Peyer's patch (tissue), 4 donors: Measurements from ENCODE around the gene SLC22A3. TPM values are rescaled to one million over a fixed set of nuclear protein-coding genes. Genes with fewer than 3 reads are reported as not detected.

ENCODE experiments used
- DNase-seq, 3 donors: peaks; one replicate each; pipeline ENCODE4 v3.0.0-alpha.2; 2017 to 2019
- H3K27ac ChIP-seq, 4 donors: fragments of 200-600 bp; sonication (generic); one replicate each; pipeline ENCODE4 v1.5.1; 2016 to 2019
- H3K27me3 ChIP-seq, 2 donors: fragments of 200-600 bp; sonication (generic); one replicate each; pipeline ENCODE4 v1.5.1; 2019
- H3K36me3 ChIP-seq, 3 donors: fragments of 200-600 bp; sonication (generic); one replicate each; pipeline ENCODE4 v1.5.1; 2016 to 2019
- H3K4me1 ChIP-seq, 4 donors: fragments of 200-600 bp; sonication (generic); one replicate each; pipeline ENCODE4 v1.5.1; 2016 to 2019
- H3K4me3 ChIP-seq, 4 donors: fragments of 200-600 bp; sonication (generic); 1 replicate in 3 of 4; 2 replicates in 1 of 4; pipeline ENCODE4 v1.5.1; 2016 to 2019; ENCODE audit warnings: mild to moderate bottlenecking in 1 of 4
- H3K9me3 ChIP-seq, 4 donors: fragments of 200-600 bp; sonication (generic); one replicate each; pipeline ENCODE4 v1.5.1; 2016 to 2019; ENCODE audit warnings: mild to moderate bottlenecking in 1 of 4
- POLR2A ChIP-seq, 2 donors: fragments of 450-650 bp; IDR thresholded peaks; one replicate each; pipeline ENCODE4 v1.5.1; 2017; ENCODE audit warnings: antibody characterized with exemption in 2 of 2, mild to moderate bottlenecking in 2 of 2, moderate library complexity in 2 of 2
- total RNA-seq, 4 donors: library from RNA; depleted of rRNA; stranded (reverse); fragments of >200 nt; gene quantifications; one replicate each; pipeline ENCODE4 v1.1.0, GENCODE V29; 2016
- TF ChIP-seq, protein P1 (sequence below), 6 experiments: fragments of 450-650 bp in 4 of 6; fragments of 200-600 bp in 2 of 6; sonication (generic) in 1 of 6; IDR thresholded peaks; one replicate each; pipeline ENCODE4 v1.5.1; 2017 to 2019; ENCODE audit warnings: antibody characterized with exemption in 6 of 6, mild to moderate bottlenecking in 3 of 6, moderate library complexity in 1 of 6

SLC22A3 gene
- total RNA-seq, 4 donors from 2014 or later: 2.5 to 10.6 (median 8.9) TPM

DNA sequence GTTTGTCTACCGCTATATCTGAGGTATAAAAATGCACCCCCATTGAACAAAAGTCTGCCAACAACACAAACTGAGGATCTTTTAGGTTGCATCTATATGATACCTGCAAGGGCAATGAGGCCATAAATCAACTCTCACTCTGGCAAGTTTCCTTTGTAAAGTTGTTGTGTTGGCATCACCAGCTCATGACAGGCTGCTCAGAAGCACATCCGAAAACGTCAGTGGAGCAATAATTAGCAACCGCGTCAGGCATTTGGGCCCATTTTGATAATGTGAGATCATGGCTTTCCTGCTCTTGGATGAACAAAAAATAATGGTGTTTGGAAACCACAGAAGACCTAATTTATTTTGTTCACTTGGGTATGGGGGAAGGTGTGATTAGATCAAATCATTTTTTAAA, 12.0 kb upstream of the SLC22A3 start:
- H3K4me3 ChIP-seq: no peak overlapping the region
- H3K4me1 ChIP-seq: no peaks in the 10 kb centered on the region
- TF ChIP-seq, protein P1, sequence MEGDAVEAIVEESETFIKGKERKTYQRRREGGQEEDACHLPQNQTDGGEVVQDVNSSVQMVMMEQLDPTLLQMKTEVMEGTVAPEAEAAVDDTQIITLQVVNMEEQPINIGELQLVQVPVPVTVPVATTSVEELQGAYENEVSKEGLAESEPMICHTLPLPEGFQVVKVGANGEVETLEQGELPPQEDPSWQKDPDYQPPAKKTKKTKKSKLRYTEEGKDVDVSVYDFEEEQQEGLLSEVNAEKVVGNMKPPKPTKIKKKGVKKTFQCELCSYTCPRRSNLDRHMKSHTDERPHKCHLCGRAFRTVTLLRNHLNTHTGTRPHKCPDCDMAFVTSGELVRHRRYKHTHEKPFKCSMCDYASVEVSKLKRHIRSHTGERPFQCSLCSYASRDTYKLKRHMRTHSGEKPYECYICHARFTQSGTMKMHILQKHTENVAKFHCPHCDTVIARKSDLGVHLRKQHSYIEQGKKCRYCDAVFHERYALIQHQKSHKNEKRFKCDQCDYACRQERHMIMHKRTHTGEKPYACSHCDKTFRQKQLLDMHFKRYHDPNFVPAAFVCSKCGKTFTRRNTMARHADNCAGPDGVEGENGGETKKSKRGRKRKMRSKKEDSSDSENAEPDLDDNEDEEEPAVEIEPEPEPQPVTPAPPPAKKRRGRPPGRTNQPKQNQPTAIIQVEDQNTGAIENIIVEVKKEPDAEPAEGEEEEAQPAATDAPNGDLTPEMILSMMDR (IDR thresholded peaks at IDR 0.05): no peak
- no peak for TF ChIP-seq POLR2A (IDR thresholded peaks at IDR 0.05)
- H3K27ac ChIP-seq: no peak overlapping the region
- H3K27me3 ChIP-seq: no peaks in the 10 kb centered on the region
- no peaks in the 10 kb centered on the region for H3K36me3 ChIP-seq
- no peaks in the 10 kb centered on the region for H3K9me3 ChIP-seq
- no peak for DNase-seq

DNA sequence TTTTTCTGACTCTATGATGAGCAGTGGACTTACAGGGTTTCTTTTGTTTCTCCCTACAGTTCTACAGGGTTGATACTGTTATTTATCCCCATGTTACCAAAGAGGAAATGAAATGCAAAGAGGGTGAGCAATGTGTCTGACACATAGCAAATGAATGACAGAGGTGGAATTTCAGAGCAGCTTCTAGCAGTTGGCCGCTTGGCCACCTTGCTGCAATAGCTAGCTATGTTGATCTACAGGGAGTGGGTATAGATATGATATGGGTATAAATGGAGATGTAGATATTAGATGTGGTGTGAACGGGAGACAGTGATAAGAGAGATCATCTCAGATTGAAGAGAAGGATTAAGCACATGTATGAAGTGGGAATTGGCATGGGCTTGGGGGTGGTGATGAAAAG, 10.9 kb upstream of the SLC22A3 start:
- no peak overlapping the region for H3K27ac ChIP-seq
- TF ChIP-seq, protein P1 (IDR thresholded peaks at IDR 0.05): no peak
- no peak for TF ChIP-seq POLR2A (IDR thresholded peaks at IDR 0.05)
- H3K4me3 ChIP-seq: no peak overlapping the region
- DNase-seq: no peak
- no peaks in the 10 kb centered on the region for H3K9me3 ChIP-seq
- H3K27me3 ChIP-seq: no peaks in the 10 kb centered on the region
- H3K36me3 ChIP-seq: no peaks in the 10 kb centered on the region
- no peaks in the 10 kb centered on the region for H3K4me1 ChIP-seq

DNA sequence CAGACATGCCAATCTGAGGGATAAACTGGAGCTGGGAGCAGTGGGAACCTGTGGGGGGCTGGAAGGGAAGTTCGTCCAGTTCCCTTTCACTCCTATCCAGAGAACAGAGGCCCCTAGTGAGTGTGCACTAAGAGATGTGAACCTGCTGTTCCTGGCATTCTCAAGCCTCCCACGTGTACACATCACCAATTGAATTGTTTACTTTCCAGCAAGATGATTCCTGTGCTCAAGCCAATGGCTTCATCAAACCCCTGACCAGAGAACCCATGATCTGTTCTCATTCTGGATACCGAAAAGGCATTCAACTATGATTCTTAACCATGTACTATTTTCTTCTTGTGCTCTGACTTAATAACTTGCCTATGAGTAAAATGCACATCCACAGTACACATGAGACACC, 10.2 kb upstream of the SLC22A3 start:
- H3K27me3 ChIP-seq: no peaks in the 10 kb centered on the region
- DNase-seq: no peak
- H3K4me3 ChIP-seq: no peak overlapping the region
- H3K4me1 ChIP-seq: no peaks in the 10 kb centered on the region
- H3K9me3 ChIP-seq: no peaks in the 10 kb centered on the region
- TF ChIP-seq, protein P1 (IDR thresholded peaks at IDR 0.05): no peak
- TF ChIP-seq POLR2A (IDR thresholded peaks at IDR 0.05): no peak
- H3K36me3 ChIP-seq: no peaks in the 10 kb centered on the region
- H3K27ac ChIP-seq: no peak overlapping the region

DNA sequence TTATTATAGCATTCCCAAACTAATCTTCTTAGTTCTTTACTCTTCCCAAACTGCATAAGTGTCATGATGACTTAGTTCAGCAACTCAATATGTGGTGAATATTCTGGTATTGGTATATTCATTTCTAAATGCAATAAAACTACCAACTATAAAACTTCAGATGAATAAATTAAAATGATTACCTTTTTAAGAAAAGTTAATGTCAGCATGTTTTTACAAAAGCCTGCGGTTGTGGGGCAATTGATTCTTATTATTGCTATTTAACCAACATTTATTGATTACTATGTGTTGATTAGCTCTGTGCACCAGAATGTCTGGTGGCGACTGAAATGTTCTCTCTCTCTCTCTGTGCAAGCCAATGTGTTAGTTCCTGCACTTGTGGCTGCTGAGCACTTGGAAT, 5.0 kb upstream of the SLC22A3 start:
- Histone ChIP-seq H3K36me3 (no peaks in the 10 kb centered on the region), H3K27ac (no peak overlapping the region), H3K4me1 (no peaks in the 10 kb centered on the region), H3K27me3 (no peaks in the 10 kb centered on the region), H3K4me3 (no peak overlapping the region), H3K9me3 (no peaks in the 10 kb centered on the region)
- no peak for DNase-seq
- TF ChIP-seq POLR2A (IDR thresholded peaks at IDR 0.05): no peak
- TF ChIP-seq, protein P1 (IDR thresholded peaks at IDR 0.05): no peak

DNA sequence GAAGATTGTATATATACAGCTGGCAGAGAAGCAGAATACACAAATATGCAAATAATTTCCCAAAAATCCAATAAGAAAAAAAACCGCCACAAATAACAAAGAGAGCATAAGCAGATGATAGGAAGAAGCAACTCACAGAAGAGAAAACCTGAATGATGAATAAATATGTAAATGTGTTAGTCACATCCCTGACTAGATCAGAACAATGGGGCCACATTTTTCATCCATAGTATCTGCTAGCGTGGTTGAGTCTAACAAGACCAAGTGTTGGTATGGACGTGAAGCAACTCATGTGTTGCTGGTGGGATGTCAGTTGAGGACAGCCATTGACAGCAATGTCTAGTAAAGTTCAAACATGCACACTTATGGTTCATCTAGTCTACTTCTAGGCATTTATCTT, 3.9 kb upstream of the SLC22A3 start:
- H3K9me3 ChIP-seq: no peaks in the 10 kb centered on the region
- no peak overlapping the region for H3K4me3 ChIP-seq
- DNase-seq: no peak
- no peaks in the 10 kb centered on the region for H3K27me3 ChIP-seq
- no peak overlapping the region for H3K27ac ChIP-seq
- TF ChIP-seq POLR2A (IDR thresholded peaks at IDR 0.05): no peak
- TF ChIP-seq, protein P1 (IDR thresholded peaks at IDR 0.05): no peak
- H3K36me3 ChIP-seq: no peaks in the 10 kb centered on the region
- peaks cover 0 to 7% (median 0%) of the 10 kb centered on the region in 4 donors for H3K4me1 ChIP-seq
